PC-9 (cell line): ENCODE measurements around the gene RHOBTB1.

Source experiments
- EZH2 ChIP-seq: fragments of 200-600 bp; sonication (generic); IDR thresholded peaks from 2 replicates; pipeline ENCODE4 v1.8.0; 2017; ENCODE audit warnings: antibody characterized with exemption, low read depth
- TF ChIP-seq, protein P1 (sequence below): fragments of 200-600 bp; sonication (generic); conservative IDR thresholded peaks from 2 replicates; pipeline ENCODE4 v1.6.1; 2017; ENCODE audit warnings: mixed run types, antibody characterized with exemption, mild to moderate bottlenecking, moderate library complexity

DNA sequence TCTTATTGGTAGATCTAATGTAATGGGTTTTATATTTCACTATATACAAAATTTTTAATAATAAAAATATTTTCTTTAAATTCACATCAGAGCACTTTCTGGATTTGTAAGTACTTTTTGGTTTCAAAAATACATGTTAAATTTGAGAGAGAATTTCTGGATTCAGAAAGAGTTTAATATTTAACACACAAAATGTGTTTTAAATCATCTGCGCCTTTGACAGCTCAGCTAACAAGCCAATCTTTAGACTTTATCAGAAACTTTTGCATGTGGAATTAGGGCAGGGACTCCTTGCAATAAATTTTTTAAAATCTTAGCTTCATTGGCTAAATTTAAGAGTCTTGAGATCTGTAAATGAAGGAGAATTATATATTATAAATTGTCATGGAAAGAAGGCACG is 32.7 kb upstream of the RHOBTB1 start:
- TF ChIP-seq, protein P1, sequence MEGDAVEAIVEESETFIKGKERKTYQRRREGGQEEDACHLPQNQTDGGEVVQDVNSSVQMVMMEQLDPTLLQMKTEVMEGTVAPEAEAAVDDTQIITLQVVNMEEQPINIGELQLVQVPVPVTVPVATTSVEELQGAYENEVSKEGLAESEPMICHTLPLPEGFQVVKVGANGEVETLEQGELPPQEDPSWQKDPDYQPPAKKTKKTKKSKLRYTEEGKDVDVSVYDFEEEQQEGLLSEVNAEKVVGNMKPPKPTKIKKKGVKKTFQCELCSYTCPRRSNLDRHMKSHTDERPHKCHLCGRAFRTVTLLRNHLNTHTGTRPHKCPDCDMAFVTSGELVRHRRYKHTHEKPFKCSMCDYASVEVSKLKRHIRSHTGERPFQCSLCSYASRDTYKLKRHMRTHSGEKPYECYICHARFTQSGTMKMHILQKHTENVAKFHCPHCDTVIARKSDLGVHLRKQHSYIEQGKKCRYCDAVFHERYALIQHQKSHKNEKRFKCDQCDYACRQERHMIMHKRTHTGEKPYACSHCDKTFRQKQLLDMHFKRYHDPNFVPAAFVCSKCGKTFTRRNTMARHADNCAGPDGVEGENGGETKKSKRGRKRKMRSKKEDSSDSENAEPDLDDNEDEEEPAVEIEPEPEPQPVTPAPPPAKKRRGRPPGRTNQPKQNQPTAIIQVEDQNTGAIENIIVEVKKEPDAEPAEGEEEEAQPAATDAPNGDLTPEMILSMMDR: no peak
- no peak for TF ChIP-seq EZH2
